Spleen (tissue), 11 donors: Measurements from ENCODE around the gene INO80. TPM values are rescaled to one million over a fixed set of nuclear protein-coding genes. Genes with fewer than 3 reads are reported as not detected.
"Not testable (repeated sequence)": the region's sequence is repeated elsewhere in the genome, so short reads cannot be mapped to it uniquely, and the experiment has no call there.

Experiments used
- DNase-seq: peaks from one replicate; pipeline ENCODE4 v3.0.0-alpha.2; 2020
- H3K27ac ChIP-seq, 8 donors: fragments of 200-600 bp; sonication (generic) in 7 of 8; 1 replicate in 4 of 8; 2 replicates in 4 of 8; pipeline versions ENCODE4 v1.5.0 to v1.8.0; 2016 to 2021; ENCODE audit warnings: inconsistent platforms in 4 of 8, mild to moderate bottlenecking in 4 of 8, moderate library complexity in 1 of 8
- H3K27me3 ChIP-seq, 7 donors: fragments of 200-600 bp; sonication (generic) in 6 of 7; replicated peaks in 1 of 7; 1 replicate in 4 of 7; 2 replicates in 3 of 7; pipeline versions ENCODE4 v1.5.0 to v1.8.0; 2016 to 2021; ENCODE audit warnings: inconsistent platforms in 3 of 7, mild to moderate bottlenecking in 1 of 7
- H3K36me3 ChIP-seq, 6 donors: fragments of 200-600 bp; sonication (generic) in 5 of 6; 1 replicate in 4 of 6; 2 replicates in 2 of 6; pipeline versions ENCODE4 v1.5.0 to v1.8.0; 2016 to 2021; ENCODE audit warnings: inconsistent platforms in 2 of 6
- H3K4me1 ChIP-seq, 6 donors: fragments of 200-600 bp; sonication (generic) in 5 of 6; 1 replicate in 3 of 6; 2 replicates in 3 of 6; pipeline versions ENCODE4 v1.5.0 to v1.8.0; 2016 to 2021; ENCODE audit warnings: inconsistent platforms in 3 of 6
- H3K4me3 ChIP-seq, 8 donors: fragments of 200-600 bp; sonication (generic) in 7 of 8; 1 replicate in 4 of 8; 2 replicates in 4 of 8; pipeline versions ENCODE4 v1.5.0 to v1.8.0; 2016 to 2021; ENCODE audit warnings: inconsistent platforms in 4 of 8, mild to moderate bottlenecking in 4 of 8, moderate library complexity in 2 of 8
- H3K9me3 ChIP-seq, 8 donors: fragments of 200-600 bp; sonication (generic) in 7 of 8; 1 replicate in 4 of 8; 2 replicates in 4 of 8; pipeline versions ENCODE4 v1.5.0 to v1.8.0; 2016 to 2021; ENCODE audit warnings: inconsistent platforms in 4 of 8
- POLR2A ChIP-seq, 3 donors: fragments of 450-650 bp; IDR thresholded peaks; one replicate each; pipeline ENCODE4 v1.5.1; 2017; ENCODE audit warnings: antibody characterized with exemption in 3 of 3, mild to moderate bottlenecking in 1 of 3
- POLR2AphosphoS5 ChIP-seq, 3 donors: sonication (generic); formaldehyde crosslinking; IDR thresholded peaks; one replicate each; pipeline ENCODE4 v1.5.1; 2017; ENCODE audit warnings: antibody characterized with exemption in 3 of 3
- WGBS, 5 donors: extraction: QIAGEN DNeasy Blood & Tissue Kit in 3 of 5; methylation state at CpG; one replicate each; pipeline versions ENCODE4 v1.1.5 to v1.1.7; 2013 to 2018; 5-methylcytosine and 5-hydroxymethylcytosine counted together
- intact Hi-C: fragments of 100-400 bp; cut with DNase I; formaldehyde crosslinking; loops from one replicate; pipeline ENCODE4 v1.15.0; 2023; ENCODE audit warnings: low total_unique reads
- polyA plus RNA-seq, 3 donors: library from polyadenylated mRNA; stranded (reverse); fragments of 200-250 nt; gene quantifications; one replicate each; pipeline ENCODE4 v1.2.1, GENCODE V29; 2013
- total RNA-seq, 7 donors: library from RNA; depleted of rRNA in 3 of 7; stranded (reverse); fragments of >200 nt in 3 of 7; fragmentation: NEBNext Ultra II Directional in 4 of 7; extraction: Animal tissue kit (Norgen Biotek cat#: 25700) in 4 of 7; gene quantifications; one replicate each; pipeline versions ENCODE4 v1.1.0 to v1.2.1, GENCODE V29; 2016 to 2021
- TF ChIP-seq, protein P1 (sequence below), 11 experiments: fragments of 200-600 bp in 7 of 11; fragments of 450-650 bp in 4 of 11; sonication (generic) in 4 of 11; IDR thresholded peaks in 8 of 11; conservative IDR thresholded peaks in 3 of 11; 1 replicate in 7 of 11; 2 replicates in 4 of 11; pipeline versions ENCODE4 v1.4.0 to v1.8.0; 2016 to 2021; ENCODE audit warnings: antibody characterized with exemption in 11 of 11, inconsistent platforms in 4 of 11, mild to moderate bottlenecking in 1 of 11
- donor health status: healthy with polysubstance abuse.
- donor health status: DM: no; HTN: no; CAD: no; lungs with moderate emphysema.
- donor health status: DM: no; HTN: no; CAD: no.
- donor health status: Bipolar disorder and iron deficiency.
- donor health status: healthy.
- donor health status: DM: no; HTN: no; CAD: no.
- donor health status: DM: yes; HTN: yes; CAD: no.

INO80 gene
- total and polyA plus RNA-seq, 10 donors = 5.2 to 39.4 (median 25.9) TPM

DNA sequence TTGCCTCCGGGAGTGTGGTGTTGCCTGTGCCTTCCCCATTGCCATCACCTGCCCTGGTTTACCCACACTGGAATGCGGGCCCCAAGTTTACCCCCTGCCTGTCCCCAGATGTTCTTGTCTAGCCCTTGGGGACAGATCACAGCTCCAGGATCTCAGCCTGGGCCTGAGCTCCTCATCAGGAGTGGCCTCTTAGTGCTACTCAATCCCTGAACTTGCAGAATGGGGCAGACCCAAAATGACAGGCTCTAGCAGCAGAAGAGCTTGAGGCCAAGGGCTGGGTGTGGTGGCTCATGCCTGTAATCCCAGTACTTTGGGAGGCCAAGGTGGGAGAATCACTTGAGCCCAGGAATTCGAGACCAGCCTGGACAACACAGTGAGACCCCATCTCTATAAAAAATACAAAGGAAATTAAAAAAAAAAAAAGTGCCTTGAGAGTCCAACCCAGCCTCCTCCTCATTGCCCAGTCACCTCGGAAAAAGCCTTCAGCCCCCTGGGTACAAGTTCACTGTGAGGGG lies 159.0 kb downstream of the INO80 start:
- Histone ChIP-seq H3K27me3 (no peaks in the 10 kb centered on the region), H3K4me3 (no peak overlapping the region), H3K4me1 (peaks cover 8 to 38% (median 25%) of the 10 kb centered on the region in 6 donors), H3K36me3 (no peaks in the 10 kb centered on the region), H3K9me3 (no peaks in the 10 kb centered on the region), H3K27ac (no peak overlapping the region)
- TF ChIP-seq POLR2AphosphoS5 (IDR thresholded peaks at IDR 0.05) (no peak), POLR2A (IDR thresholded peaks at IDR 0.05) (no peak)
- TF ChIP-seq, protein P1, sequence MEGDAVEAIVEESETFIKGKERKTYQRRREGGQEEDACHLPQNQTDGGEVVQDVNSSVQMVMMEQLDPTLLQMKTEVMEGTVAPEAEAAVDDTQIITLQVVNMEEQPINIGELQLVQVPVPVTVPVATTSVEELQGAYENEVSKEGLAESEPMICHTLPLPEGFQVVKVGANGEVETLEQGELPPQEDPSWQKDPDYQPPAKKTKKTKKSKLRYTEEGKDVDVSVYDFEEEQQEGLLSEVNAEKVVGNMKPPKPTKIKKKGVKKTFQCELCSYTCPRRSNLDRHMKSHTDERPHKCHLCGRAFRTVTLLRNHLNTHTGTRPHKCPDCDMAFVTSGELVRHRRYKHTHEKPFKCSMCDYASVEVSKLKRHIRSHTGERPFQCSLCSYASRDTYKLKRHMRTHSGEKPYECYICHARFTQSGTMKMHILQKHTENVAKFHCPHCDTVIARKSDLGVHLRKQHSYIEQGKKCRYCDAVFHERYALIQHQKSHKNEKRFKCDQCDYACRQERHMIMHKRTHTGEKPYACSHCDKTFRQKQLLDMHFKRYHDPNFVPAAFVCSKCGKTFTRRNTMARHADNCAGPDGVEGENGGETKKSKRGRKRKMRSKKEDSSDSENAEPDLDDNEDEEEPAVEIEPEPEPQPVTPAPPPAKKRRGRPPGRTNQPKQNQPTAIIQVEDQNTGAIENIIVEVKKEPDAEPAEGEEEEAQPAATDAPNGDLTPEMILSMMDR (IDR thresholded peaks at IDR 0.05 in 8 of 11, conservative IDR thresholded peaks at IDR 0.05 in 3 of 11) = no peak
- DNase-seq = peak; percentile 41
- intact Hi-C loops = no loop called here
- WGBS, 5 donors = 85 to 94% (median 88%) methylated on average over 4 of the region's 4 CpGs

GRCh38 chr15:40956541-40956982 lies 159.5 kb downstream of the INO80 start:
- H3K9me3 ChIP-seq = no peaks in the 10 kb centered on the region
- H3K27me3 ChIP-seq = no peaks in the 10 kb centered on the region
- TF ChIP-seq POLR2A (IDR thresholded peaks at IDR 0.05) = no peak
- no peak for TF ChIP-seq POLR2AphosphoS5 (IDR thresholded peaks at IDR 0.05)
- TF ChIP-seq, protein P1 (IDR thresholded peaks at IDR 0.05 in 8 of 11, conservative IDR thresholded peaks at IDR 0.05 in 3 of 11) = no peak
- H3K27ac ChIP-seq = no peak overlapping the region
- peaks cover 8 to 38% (median 26%) of the 10 kb centered on the region in 6 donors for H3K4me1 ChIP-seq
- H3K36me3 ChIP-seq = no peaks in the 10 kb centered on the region
- H3K4me3 ChIP-seq = no peak overlapping the region
- WGBS, 5 donors = 81 to 95% (median 88%) methylated on average over 3 of the region's 3 CpGs
- peak; percentile 40 for DNase-seq
- intact Hi-C loops = no loop called here

GRCh38 chr15:40955930-40956540 lies 160.0 kb downstream of the INO80 start:
- TF ChIP-seq POLR2AphosphoS5 (IDR thresholded peaks at IDR 0.05) = no peak
- TF ChIP-seq, protein P1 (IDR thresholded peaks at IDR 0.05 in 8 of 11, conservative IDR thresholded peaks at IDR 0.05 in 3 of 11) = no peak
- no peak for TF ChIP-seq POLR2A (IDR thresholded peaks at IDR 0.05)
- DNase-seq = peak; percentile 56
- no peak overlapping the region for H3K27ac ChIP-seq
- WGBS, 5 donors = 86 to 96% (median 92%) methylated on average over 3 of the region's 3 CpGs
- intact Hi-C loops = no loop called here
- peaks cover 8 to 36% (median 26%) of the 10 kb centered on the region in 6 donors for H3K4me1 ChIP-seq
- no peaks in the 10 kb centered on the region for H3K27me3 ChIP-seq
- no peak overlapping the region for H3K4me3 ChIP-seq
- no peaks in the 10 kb centered on the region for H3K36me3 ChIP-seq
- H3K9me3 ChIP-seq = no peaks in the 10 kb centered on the region

DNA sequence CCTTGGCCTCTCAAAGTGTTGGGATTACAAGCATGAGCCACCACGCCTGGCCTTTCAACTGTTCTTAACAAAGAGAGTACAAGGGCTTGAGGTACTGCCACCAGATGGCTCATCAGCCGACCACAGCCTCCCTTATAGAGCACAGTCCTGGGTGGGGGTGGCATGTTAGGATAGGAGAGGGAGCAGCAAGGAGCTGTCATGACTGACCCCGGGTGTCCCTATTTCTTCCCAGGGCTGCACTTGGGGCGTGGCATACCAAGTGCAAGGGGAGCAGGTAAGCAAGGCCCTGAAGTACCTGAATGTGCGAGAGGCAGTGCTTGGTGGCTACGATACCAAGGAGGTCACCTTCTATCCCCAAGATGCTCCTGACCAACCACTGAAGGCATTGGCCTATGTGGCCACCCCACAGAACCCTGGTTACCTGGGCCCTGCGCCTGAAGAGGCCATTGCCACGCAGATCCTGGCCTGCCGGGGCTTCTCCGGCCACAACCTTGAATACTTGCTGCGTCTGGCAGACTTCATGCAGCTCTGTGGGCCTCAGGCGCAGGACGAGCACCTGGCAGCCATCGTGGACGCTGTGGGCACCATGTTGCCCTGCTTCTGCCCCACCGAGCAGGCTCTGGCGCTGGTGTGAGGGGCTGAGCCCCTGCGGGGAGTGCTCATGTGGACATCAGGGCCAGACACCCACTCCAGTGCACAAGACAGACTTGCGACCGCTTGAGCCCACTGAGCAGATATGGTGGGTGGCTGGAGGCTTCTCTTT lies 160.8 kb downstream of the INO80 start:
- intact Hi-C loops = no loop called here
- Histone ChIP-seq H3K27ac (no peak overlapping the region), H3K27me3 (peaks cover 0 to 5% (median 0%) of the 10 kb centered on the region in 7 donors), H3K4me3 (no peak overlapping the region), H3K36me3 (no peaks in the 10 kb centered on the region), H3K9me3 (no peaks in the 10 kb centered on the region), H3K4me1 (peaks cover 8 to 28% (median 24%) of the 10 kb centered on the region in 6 donors)
- DNase-seq = peak; percentile 71
- 77 to 93% (median 90%) methylated on average over 10 to 20 of the region's 20 CpGs for WGBS, 5 donors
- no peak for TF ChIP-seq POLR2AphosphoS5 (IDR thresholded peaks at IDR 0.05)
- TF ChIP-seq POLR2A (IDR thresholded peaks at IDR 0.05) = no peak
- TF ChIP-seq, protein P1 (IDR thresholded peaks at IDR 0.05 in 8 of 11, conservative IDR thresholded peaks at IDR 0.05 in 3 of 11) = no peak

GRCh38 chr15:40954158-40954848 lies 161.8 kb downstream of the INO80 start:
- DNase-seq, H3K36me3 ChIP-seq, H3K27me3 ChIP-seq, H3K9me3 ChIP-seq, intact Hi-C loops, H3K27ac ChIP-seq: not testable (repeated sequence)
- H3K4me1 ChIP-seq = peaks cover 8 to 25% (median 17%) of the 10 kb centered on the region in 6 donors
- 68 to 82% (median 72%) methylated on average over 8 of the region's 8 CpGs for WGBS, 5 donors
- H3K4me3 ChIP-seq = peak overlapping the region in 6 of 8 donors; percentile 57 to 87 (median 75)
